K562 (cell line): ENCODE results near the gene COQ8B. TPM values are rescaled to one million over a fixed set of nuclear protein-coding genes. Genes with fewer than 3 reads are reported as not detected.
A peak's percentile ranks its signal among the peaks of the same experiment; 100 is the strongest.

Experiments used
- CC2D1A ChIP-seq: fragments of 450-650 bp; IDR thresholded peaks from 2 replicates; pipeline ENCODE4 v1.6.1; 2017; ENCODE audit warnings: mild to moderate bottlenecking
- EP300 ChIP-seq: IDR thresholded peaks from 2 replicates; pipeline ENCODE4 v1.6.1; 2012; ENCODE audit warnings: low read length, improper control_type of control experiment
- ERF ChIP-seq: fragments of 450-650 bp; formaldehyde crosslinking; IDR thresholded peaks from 2 replicates; pipeline ENCODE4 v1.4.0; 2020; ENCODE audit warnings: mild to moderate bottlenecking, mixed read lengths
- FOXK1 ChIP-seq: sonication (generic); formaldehyde crosslinking; IDR thresholded peaks from 2 replicates; pipeline ENCODE4 v1.8.0; 2022; ENCODE audit warnings: missing genetic modification reagents, mild to moderate bottlenecking, borderline replicate concordance
- JUND ChIP-seq, 2 experiments: IDR thresholded peaks; 2 replicates in 1 of 2; 3 replicates in 1 of 2; pipeline ENCODE4 v1.6.1; 2011; ENCODE audit warnings: borderline replicate concordance in 2 of 2, low read depth in 2 of 2, low read length in 2 of 2, improper control_type of control experiment in 1 of 2, missing biosample characterization in 1 of 2, missing genetic modification characterization in 1 of 2, missing genetic modification reagents in 1 of 2
- LEF1 ChIP-seq: fragments of 450-650 bp; IDR thresholded peaks from 2 replicates; pipeline ENCODE4 v1.6.1; 2016; ENCODE audit warnings: mild to moderate bottlenecking
- MAX ChIP-seq: sonication (generic); formaldehyde crosslinking; IDR thresholded peaks from 2 replicates; pipeline ENCODE4 v1.9.0; 2022; ENCODE audit warnings: mild to moderate bottlenecking, missing genetic modification reagents
- MBD2 ChIP-seq: sonication (generic); IDR thresholded peaks from 2 replicates; pipeline ENCODE4 v1.6.1; 2016; ENCODE audit warnings: low read depth, borderline replicate concordance
- NCOA4 ChIP-seq: fragments of 450-650 bp; IDR thresholded peaks from 2 replicates; pipeline ENCODE4 v1.6.1; 2018; ENCODE audit warnings: mild to moderate bottlenecking; ENCODE audit not compliant: partially characterized antibody
- PCBP2 ChIP-seq: fragments of 200-400 bp; formaldehyde crosslinking; IDR thresholded peaks from 2 replicates; pipeline ENCODE4 v1.6.1; 2018; ENCODE audit warnings: low read length, low read depth, mild to moderate bottlenecking, moderate library complexity; ENCODE audit not compliant: poor library complexity, severe bottlenecking
- POLR2H ChIP-seq: IDR thresholded peaks from 2 replicates; pipeline ENCODE4 v1.6.1; 2016; ENCODE audit warnings: missing genetic modification characterization, low read depth, mild to moderate bottlenecking, control low read depth, missing compliant biosample characterization, moderate library complexity
- RFX1 ChIP-seq: fragments of 450-650 bp; IDR thresholded peaks from 2 replicates; pipeline ENCODE4 v1.6.1; 2016; ENCODE audit warnings: mild to moderate bottlenecking, moderate library complexity
- RFX5 ChIP-seq: IDR thresholded peaks from 2 replicates; pipeline ENCODE4 v1.6.1; 2011; ENCODE audit warnings: low read depth, mild to moderate bottlenecking, improper control_type of control experiment, low read length
- TGIF2 ChIP-seq: sonication (generic); formaldehyde crosslinking; IDR thresholded peaks from 2 replicates; pipeline ENCODE4 v1.8.1; 2022; ENCODE audit warnings: mild to moderate bottlenecking, missing genetic modification reagents, moderate library complexity
- TRIM24 ChIP-seq, 2 experiments: fragments of 450-650 bp; IDR thresholded peaks; 2 replicates each; pipeline ENCODE4 v1.6.1; 2016
- TSC22D4 ChIP-seq: fragments of 450-650 bp; IDR thresholded peaks from 2 replicates; pipeline ENCODE4 v1.6.1; 2016; ENCODE audit warnings: missing genetic modification characterization, missing biosample characterization, control low read depth
- TSHZ1 ChIP-seq: fragments of 250-450 bp; sonication (Bioruptor Pico); IDR thresholded peaks from 2 replicates; pipeline ENCODE4 v1.4.0; 2020; ENCODE audit warnings: mild to moderate bottlenecking, moderate library complexity
- ZMIZ1 ChIP-seq, 2 experiments: fragments of 150-350 bp in 1 of 2; IDR thresholded peaks; 2 replicates each; pipeline ENCODE4 v1.6.1; 2012 to 2016; ENCODE audit warnings: low read depth in 2 of 2, low read length in 2 of 2, mild to moderate bottlenecking in 1 of 2, moderate library complexity in 1 of 2
- ZNF140 ChIP-seq: fragments of 250-450 bp; sonication (Bioruptor Pico); IDR thresholded peaks from 2 replicates; pipeline ENCODE4 v1.8.0; 2021; ENCODE audit warnings: moderate library complexity, mild to moderate bottlenecking, inconsistent platforms
- ZNF445 ChIP-seq: fragments of 250-450 bp; sonication (Bioruptor Pico); IDR thresholded peaks from 2 replicates; pipeline ENCODE4 v1.4.0; 2020; ENCODE audit warnings: low read depth, mild to moderate bottlenecking, moderate library complexity
- ZNF57 ChIP-seq: fragments of 450-650 bp; formaldehyde crosslinking; IDR thresholded peaks from 2 replicates; pipeline ENCODE4 v1.4.0; 2020; ENCODE audit warnings: mild to moderate bottlenecking, moderate library complexity
- polyA plus RNA-seq, 8 experiments: library from polyadenylated mRNA; depleted of rRNA in 4 of 8; stranded (reverse) in 5 of 8; unstranded in 3 of 8; fragments of >200 nt; fragmentation: Nextera tagmentation in 2 of 8; fragmentation: Illumina TruSeq in 1 of 8; extraction: Ambion mirVana in 2 of 8; extraction: Trizol in 1 of 8; gene quantifications; 2 replicates each; pipeline versions ENCODE4 v1.2.1 to v1.2.3, GENCODE V29; 2011 to 2014; ENCODE audit warnings: inconsistent platforms in 1 of 8, missing spikeins in 1 of 8
- total RNA-seq, 7 experiments: library from RNA; depleted of rRNA in 6 of 7; stranded (reverse); fragments of >200 nt in 6 of 7; fragmentation: Illumina TruSeq in 2 of 7; extraction: Trizol in 2 of 7; gene quantifications; 2 replicates each; pipeline versions ENCODE4 v1.2.1 to v1.2.3, GENCODE V29; 2011 to 2021; ENCODE audit warnings: low replicate concordance in 1 of 7

COQ8B gene
- total and polyA plus RNA-seq, 9 of the 15 experiments (the other 6 are each of a cell fraction or from before 2014, with no cell fraction given) = 0.41 to 32.3 (median 12.9) TPM

GRCh38 chr19:40750058-40750873, 33.6 kb upstream of the COQ8B start, which contains the start of gene ACTMAP (continued):
- TF ChIP-seq FOXK1 (CRISPR knock-in tag) = no peak
- no peak for TF ChIP-seq ZNF57 (CRISPR knock-in tag)
- no peak for TF ChIP-seq ZNF140 (CRISPR knock-in tag)
- no peak for TF ChIP-seq PCBP2
- TF ChIP-seq RFX1 = no peak
- TF ChIP-seq POLR2H (tag) = peak; percentile 84
- TF ChIP-seq MBD2 = peak; percentile 97
- no peak for TF ChIP-seq TSC22D4
- TF ChIP-seq MAX = peak; percentile 98
- TF ChIP-seq NCOA4 = no peak
- TF ChIP-seq EP300 = no peak
- no peak for TF ChIP-seq ZNF445
- peak; percentile 30 to 57; a peak in 1 of 4 replicates for TF ChIP-seq TRIM24 (IDR thresholded peaks at IDR 0.05)
- no peak; the same call in 1 of the 2 replicates for TF ChIP-seq JUND (IDR thresholded peaks at IDR 0.05; ENCODE audit: borderline replicate concordance, low read depth, low read length)
- peak; percentile 54; the same call in 2 of the 3 replicates for TF ChIP-seq JUND (tag; IDR thresholded peaks at IDR 0.05; ENCODE audit: borderline replicate concordance, low read depth, low read length)
- TF ChIP-seq RFX5 = peak; percentile 95
- TF ChIP-seq ERF (CRISPR knock-in tag) = no peak
- no peak for TF ChIP-seq TSHZ1 (CRISPR knock-in tag)
- no peak for TF ChIP-seq TGIF2 (CRISPR knock-in tag)
- peak; percentile 53 for TF ChIP-seq LEF1
- TF ChIP-seq CC2D1A = 0 out of 2 replicates have a peak, but pooled peaks have one; percentile 4
- no peak for TF ChIP-seq ZMIZ1 (IDR thresholded peaks at IDR 0.05; ENCODE audit: low read depth in 2 of 2, low read length in 2 of 2)
